ENCODE results near the gene CCDC178. TPM values are rescaled to one million over a fixed set of nuclear protein-coding genes. Genes with fewer than 3 reads are reported as not detected.
A peak's percentile ranks its signal among the peaks of the same experiment; 100 is the strongest.

The CCDC178 gene
- total RNA-seq, 1 donor from 2014 or later = not detected

- TF ChIP-seq CTCF (IDR thresholded peaks at IDR 0.05) = no peak
- H3K36me3 Mint-ChIP-seq (ENCODE audit: low read depth) = no peaks in the 10 kb centered on the region
- DNase-seq (ENCODE audit: low spot score) = no peak
- H3K27ac Mint-ChIP-seq (ENCODE audit: unreplicated experiment) = no peak overlapping the region
- no peaks in the 10 kb centered on the region for H3K9me3 Mint-ChIP-seq (ENCODE audit: low read depth)
- no peak overlapping the region for H3K4me3 Mint-ChIP-seq (ENCODE audit: unreplicated experiment)
- peaks cover 1% of the 10 kb centered on the region for H3K27me3 Mint-ChIP-seq (ENCODE audit: low read depth)
- H3K4me1 Mint-ChIP-seq (ENCODE audit: low read depth) = peaks cover 16% of the 10 kb centered on the region
These were observed 517.5 kb downstream of the CCDC178 start for GRCh38 chr18:32922951-32923430.

GRCh38 chr18:32920796-32921787 is 519.4 kb downstream of the CCDC178 start:
- Mint-ChIP-seq H3K27me3 (ENCODE audit: low read depth) (no peaks in the 10 kb centered on the region), H3K4me1 (ENCODE audit: low read depth) (peaks cover 16% of the 10 kb centered on the region), H3K27ac (ENCODE audit: unreplicated experiment) (peak overlapping the region; percentile 25), H3K9me3 (ENCODE audit: low read depth) (no peaks in the 10 kb centered on the region), H3K4me3 (ENCODE audit: unreplicated experiment) (no peak overlapping the region), H3K36me3 (ENCODE audit: low read depth) (no peaks in the 10 kb centered on the region)
- TF ChIP-seq CTCF (IDR thresholded peaks at IDR 0.05) = no peak
- no peak for DNase-seq (ENCODE audit: low spot score)

GRCh38 chr18:32919799-32920198 is 520.7 kb downstream of the CCDC178 start:
- no peaks in the 10 kb centered on the region for H3K27me3 Mint-ChIP-seq (ENCODE audit: low read depth)
- no peak overlapping the region for H3K4me3 Mint-ChIP-seq (ENCODE audit: unreplicated experiment)
- no peaks in the 10 kb centered on the region for H3K36me3 Mint-ChIP-seq (ENCODE audit: low read depth)
- DNase-seq (ENCODE audit: low spot score) = no peak
- H3K4me1 Mint-ChIP-seq (ENCODE audit: low read depth) = peaks cover 16% of the 10 kb centered on the region
- peak; percentile 37 for TF ChIP-seq CTCF (IDR thresholded peaks at IDR 0.05)
- H3K9me3 Mint-ChIP-seq (ENCODE audit: low read depth) = no peaks in the 10 kb centered on the region
- H3K27ac Mint-ChIP-seq (ENCODE audit: unreplicated experiment) = no peak overlapping the region

- H3K4me1 Mint-ChIP-seq (ENCODE audit: low read depth) = peaks cover 16% of the 10 kb centered on the region
These were observed 521.8 kb downstream of the CCDC178 start for GRCh38 chr18:32918692-32919250.

More at GRCh38 chr18:32918692-32919250, 521.8 kb downstream of the CCDC178 start:
- no peaks in the 10 kb centered on the region for H3K9me3 Mint-ChIP-seq (ENCODE audit: low read depth)
- H3K27me3 Mint-ChIP-seq (ENCODE audit: low read depth) = no peaks in the 10 kb centered on the region
- H3K36me3 Mint-ChIP-seq (ENCODE audit: low read depth) = no peaks in the 10 kb centered on the region
- TF ChIP-seq CTCF (IDR thresholded peaks at IDR 0.05) = no peak
- no peak overlapping the region for H3K27ac Mint-ChIP-seq (ENCODE audit: unreplicated experiment)
- DNase-seq (ENCODE audit: low spot score) = no peak
- no peak overlapping the region for H3K4me3 Mint-ChIP-seq (ENCODE audit: unreplicated experiment)
